CD4-positive, alpha-beta T cell (primary cell): ENCODE data around the gene LYST. TPM values are rescaled to one million over a fixed set of nuclear protein-coding genes. Genes with fewer than 3 reads are reported as not detected.
A peak's percentile ranks its signal among the peaks of the same experiment; 100 is the strongest.

Experiments
- ATAC-seq: fragments of 200-7000 bp; cut with Tn5 transposase; one replicate; pipeline ENCODE4 v1.10.0; 2022; ENCODE audit warnings: mild to moderate bottlenecking; ENCODE audit not compliant: poor library complexity
- CTCF ChIA-PET: fragments of 350-600 bp; sonication (Branson Sonifier 250); formaldehyde crosslinking; loops from one replicate; lab custom pipeline; 2021; ENCODE audit warnings: antibody characterized with exemption, inconsistent platforms; lab: Charles Lee
- POLR2A ChIA-PET: fragments of 350-600 bp; sonication (Branson Sonifier 250); formaldehyde crosslinking; loops from one replicate; lab custom pipeline; 2021; ENCODE audit warnings: antibody characterized with exemption, inconsistent platforms; lab: Charles Lee
- DNase-seq, 14 experiments: peaks; one replicate each; pipeline ENCODE4 v3.0.0-alpha.2; 2013 to 2020; ENCODE audit warnings: mixed read lengths in 2 of 14
- H3K27ac ChIP-seq, 2 donors: one replicate each; pipeline versions ENCODE4 v1.5.1 to v1.7.0; 2013; ENCODE audit warnings: low read length in 2 of 2, low read depth in 1 of 2, mild to moderate bottlenecking in 1 of 2
- H3K27me3 ChIP-seq, 2 experiments: 1 replicate in 1 of 2; 2 replicates in 1 of 2; pipeline versions ENCODE4 v1.6.1 to v1.7.0; 2013; ENCODE audit warnings: low read length in 2 of 2, control low read depth in 1 of 2, mild to moderate bottlenecking in 1 of 2, moderate library complexity in 1 of 2; ENCODE audit not compliant: insufficient read depth in 2 of 2, control insufficient read depth in 1 of 2
- H3K36me3 ChIP-seq: one replicate; pipeline ENCODE4 v1.6.1; 2013; ENCODE audit warnings: low read length, control low read depth; ENCODE audit not compliant: insufficient read depth
- H3K4me1 ChIP-seq: one replicate; pipeline ENCODE4 v1.6.1; 2013; ENCODE audit warnings: low read length, control low read depth; ENCODE audit not compliant: insufficient read depth
- H3K4me3 ChIP-seq: one replicate; pipeline ENCODE4 v1.5.1; 2013; ENCODE audit warnings: mild to moderate bottlenecking, low read length, moderate library complexity
- H3K9me3 ChIP-seq, 2 experiments: 1 replicate in 1 of 2; 2 replicates in 1 of 2; pipeline versions ENCODE4 v1.6.1 to v1.7.0; 2013; ENCODE audit warnings: low read length in 2 of 2, mild to moderate bottlenecking in 2 of 2, control low read depth in 1 of 2, moderate library complexity in 1 of 2; ENCODE audit not compliant: control insufficient read depth in 1 of 2, insufficient read depth in 1 of 2
- H3K27ac Mint-ChIP-seq: one replicate; pipeline ENCODE4 v1.8.0; 2020; ENCODE audit warnings: mixed read lengths
- H3K27me3 Mint-ChIP-seq: one replicate; pipeline ENCODE4 v1.8.0; 2021; ENCODE audit warnings: mixed read lengths
- H3K36me3 Mint-ChIP-seq: one replicate; pipeline ENCODE4 v1.8.0; 2021; ENCODE audit warnings: low read depth, mixed read lengths
- H3K4me1 Mint-ChIP-seq: one replicate; pipeline ENCODE4 v1.8.0; 2021; ENCODE audit warnings: low read depth, mixed read lengths
- H3K4me3 Mint-ChIP-seq: one replicate; pipeline ENCODE4 v1.8.0; 2020; ENCODE audit warnings: mild to moderate bottlenecking, mixed read lengths
- H3K9me3 Mint-ChIP-seq: one replicate; pipeline ENCODE4 v1.8.0; 2020; ENCODE audit warnings: mixed read lengths
- CTCF ChIP-seq: fragments of 200-600 bp; IDR thresholded peaks from one replicate; pipeline ENCODE4 v1.8.0; 2022; ENCODE audit warnings: antibody characterized with exemption, mild to moderate bottlenecking
- intact Hi-C, 2 experiments: fragments of 100-400 bp; cut with DNase I in 1 of 2; cut with micrococcal nuclease in 1 of 2; formaldehyde crosslinking; loops; one replicate each; pipeline versions ENCODE4 v1.15.1 to v1.9.0; 2023 to 2025; cut with DNase I, micrococcal nuclease
- total RNA-seq, 174 experiments: library from RNA in 2 of 174; stranded (reverse) in 2 of 174; gene quantifications; one replicate each; pipeline ENCODE4 v1.2.3 and lab custom pipeline; 2021 to 2026

Gene LYST
- total RNA-seq, 2 experiments from 2014 or later = 24.9 to 26.8 TPM

GRCh38 chr1:235763962-235764361 lies 102.7 kb downstream of the LYST start:
- peaks cover 45% of the 10 kb centered on the region for H3K36me3 Mint-ChIP-seq
- H3K4me3 ChIP-seq = no peak overlapping the region
- TF ChIP-seq CTCF = no peak
- H3K27me3 Mint-ChIP-seq = no peaks in the 10 kb centered on the region
- H3K4me3 Mint-ChIP-seq = no peak overlapping the region
- peaks cover 16% of the 10 kb centered on the region for H3K36me3 ChIP-seq
- H3K9me3 ChIP-seq = no peaks in the 10 kb centered on the region
- POLR2A ChIA-PET = no interaction called here
- no peaks in the 10 kb centered on the region for H3K9me3 Mint-ChIP-seq
- ATAC-seq = no peak
- H3K27ac ChIP-seq = no peak overlapping the region
- H3K27me3 ChIP-seq = no peaks in the 10 kb centered on the region
- H3K27ac Mint-ChIP-seq = no peak overlapping the region
- intact Hi-C loops = no loop called here
- CTCF ChIA-PET = no interaction called here
- DNase-seq = peak in 2 of 14 experiments; percentile 29 to 36
- H3K4me1 ChIP-seq = no peaks in the 10 kb centered on the region
- no peaks in the 10 kb centered on the region for H3K4me1 Mint-ChIP-seq

- Mint-ChIP-seq H3K36me3 (peaks cover 68% of the 10 kb centered on the region), H3K4me1 (no peaks in the 10 kb centered on the region), H3K27me3 (no peaks in the 10 kb centered on the region), H3K9me3 (no peaks in the 10 kb centered on the region), H3K4me3 (no peak overlapping the region), H3K27ac (no peak overlapping the region)
- H3K4me3 ChIP-seq = no peak overlapping the region
- ChIA-PET CTCF (no interaction called here), POLR2A (no interaction called here)
- no peak for TF ChIP-seq CTCF
- ATAC-seq = no peak
- H3K27me3 ChIP-seq = no peaks in the 10 kb centered on the region
- no peaks in the 10 kb centered on the region for H3K4me1 ChIP-seq
- intact Hi-C loops = no loop called here
- H3K36me3 ChIP-seq = peaks cover 16% of the 10 kb centered on the region
- DNase-seq = no peak
- H3K27ac ChIP-seq = no peak overlapping the region
- no peaks in the 10 kb centered on the region for H3K9me3 ChIP-seq
Observed at GRCh38 chr1:235759336-235759735, 107.4 kb downstream of the LYST start.

DNA sequence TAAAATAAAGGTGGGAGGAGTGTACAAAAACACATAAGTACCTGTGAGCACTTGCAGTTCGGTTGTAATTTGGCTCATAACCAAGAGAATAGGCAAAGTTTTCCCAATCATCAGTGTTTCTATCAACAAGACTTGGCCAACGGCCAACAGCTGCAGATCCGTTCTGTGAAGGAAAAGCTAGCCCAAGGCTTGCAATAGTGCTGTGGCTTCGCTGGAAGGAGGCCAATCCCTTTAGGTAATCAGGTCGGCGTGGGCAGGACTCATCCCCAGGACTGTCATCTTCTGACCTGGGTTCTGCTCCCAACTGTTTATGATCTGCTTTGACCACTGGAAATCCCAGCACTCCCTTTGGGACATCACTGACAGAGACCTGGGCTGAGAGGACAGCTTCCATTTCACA lies 107.8 kb downstream of the LYST start:
- intact Hi-C loops = no loop called here
- H3K9me3 ChIP-seq = no peaks in the 10 kb centered on the region
- Mint-ChIP-seq H3K4me1 (no peaks in the 10 kb centered on the region), H3K9me3 (no peaks in the 10 kb centered on the region), H3K4me3 (no peak overlapping the region), H3K27ac (no peak overlapping the region), H3K36me3 (peaks cover 70% of the 10 kb centered on the region), H3K27me3 (no peaks in the 10 kb centered on the region)
- ATAC-seq (no peak), DNase-seq (no peak)
- ChIA-PET POLR2A (no interaction called here), CTCF (no interaction called here)
- no peaks in the 10 kb centered on the region for H3K27me3 ChIP-seq
- no peak overlapping the region for H3K4me3 ChIP-seq
- no peak overlapping the region for H3K27ac ChIP-seq
- no peaks in the 10 kb centered on the region for H3K4me1 ChIP-seq
- peaks cover 18% of the 10 kb centered on the region for H3K36me3 ChIP-seq
- no peak for TF ChIP-seq CTCF
